GM18867 (cell line): ENCODE measurements around the gene DOCK3.
"Not testable (repeated sequence)": the region's sequence is repeated elsewhere in the genome, so short reads cannot be mapped to it uniquely, and the experiment has no call there.

Experiments
- ATAC-seq: cut with Tn5 transposase; IDR thresholded peaks from one replicate; pipeline ENCODE4 v1.9.1; 2021; ENCODE audit warnings: mild to moderate bottlenecking, moderate library complexity; ENCODE audit not compliant: unreplicated experiment

The DOCK3 gene

GRCh38 chr3:51083490-51083889 lies 408.8 kb downstream of the DOCK3 start:
- no peak for ATAC-seq

DNA sequence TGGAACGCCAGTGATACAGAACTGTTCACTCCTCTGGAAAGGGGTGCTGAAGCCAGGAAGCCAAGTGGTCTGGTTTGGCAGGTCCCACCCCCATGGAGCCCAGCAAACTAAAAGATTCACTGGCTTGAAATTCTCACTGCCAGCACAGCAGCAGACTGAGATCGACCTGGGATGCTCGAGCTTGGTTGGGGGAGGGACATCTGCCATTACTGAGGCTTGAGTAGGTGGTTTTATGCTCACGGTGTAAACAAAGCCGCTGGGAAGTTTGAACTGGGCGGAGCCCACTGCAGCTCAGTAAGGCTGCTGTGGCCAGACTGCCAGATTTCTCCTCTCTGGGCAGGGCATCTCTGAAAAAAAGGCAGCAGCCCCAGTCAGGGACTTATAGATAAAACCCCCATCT lies 417.4 kb downstream of the DOCK3 start:
- ATAC-seq = not testable (repeated sequence)

DNA sequence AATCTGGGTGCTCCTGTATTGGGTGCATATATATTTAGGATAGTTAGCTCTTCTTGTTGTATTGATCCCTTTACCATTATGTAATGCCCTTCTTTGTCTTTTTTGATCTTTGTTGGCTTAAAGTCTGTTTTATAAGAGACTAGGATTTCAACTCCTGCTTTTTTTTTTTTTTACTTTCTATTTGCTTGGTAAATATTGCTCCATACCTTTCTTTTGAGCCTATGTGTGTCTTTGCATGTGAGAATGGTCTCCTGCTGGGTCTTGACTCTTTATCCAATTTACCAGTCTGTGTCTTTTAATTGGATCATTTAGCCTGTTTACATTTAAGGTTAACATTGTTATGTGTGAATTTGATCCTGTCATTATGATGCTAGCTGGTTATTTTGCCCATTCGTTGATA lies 420.1 kb downstream of the DOCK3 start:
- not testable (repeated sequence) for ATAC-seq

DNA sequence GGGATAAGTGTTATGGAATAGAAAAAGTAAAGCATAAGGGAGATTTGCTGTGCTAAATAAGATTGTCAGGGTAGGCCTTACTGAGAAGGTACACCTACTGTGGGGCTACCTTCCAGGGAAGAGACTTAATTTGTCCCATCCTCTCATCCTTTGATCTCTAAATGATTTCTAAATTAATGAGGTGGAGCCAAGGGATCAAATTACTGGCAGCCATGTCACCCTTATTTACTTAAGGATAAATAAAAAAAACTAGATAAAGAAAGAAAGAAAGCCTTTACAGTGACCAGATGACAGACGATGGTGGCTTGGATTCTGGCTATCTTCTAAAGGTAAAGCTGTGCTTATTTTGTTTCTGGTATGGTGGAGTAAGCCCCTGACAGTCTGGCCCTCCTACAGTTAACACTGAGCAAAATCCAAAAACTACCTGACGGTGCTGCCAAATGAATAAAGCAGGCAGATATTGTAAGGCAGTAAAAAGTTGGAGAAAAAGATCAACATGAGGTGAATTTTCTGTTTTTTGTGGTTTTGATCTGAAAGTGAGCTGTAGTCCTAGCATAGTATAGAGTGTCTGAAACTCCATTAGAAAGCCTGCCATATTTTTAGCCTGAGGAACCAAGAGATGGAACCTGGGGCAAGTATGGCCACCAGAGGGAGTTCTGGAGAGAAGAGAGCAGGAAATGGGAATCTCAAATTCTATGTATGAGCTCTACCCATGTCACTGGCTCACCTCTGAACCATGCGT lies 425.2 kb downstream of the DOCK3 start:
- no peak for ATAC-seq

DNA sequence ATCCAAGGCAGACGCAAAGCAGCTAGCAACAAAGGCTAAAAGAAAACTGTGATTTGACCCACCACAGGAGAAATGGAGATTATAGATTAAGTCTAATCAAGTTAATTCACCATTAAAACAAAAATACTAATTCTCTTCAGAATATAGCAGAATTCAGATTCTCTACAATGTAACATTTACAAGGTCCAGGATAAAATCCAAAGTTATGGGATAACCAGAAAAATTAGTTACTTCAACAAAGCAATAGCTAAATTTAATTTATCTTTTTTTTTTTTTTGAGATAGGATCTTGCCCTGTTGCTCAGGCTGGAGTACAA lies 425.8 kb downstream of the DOCK3 start:
- no peak for ATAC-seq

DNA sequence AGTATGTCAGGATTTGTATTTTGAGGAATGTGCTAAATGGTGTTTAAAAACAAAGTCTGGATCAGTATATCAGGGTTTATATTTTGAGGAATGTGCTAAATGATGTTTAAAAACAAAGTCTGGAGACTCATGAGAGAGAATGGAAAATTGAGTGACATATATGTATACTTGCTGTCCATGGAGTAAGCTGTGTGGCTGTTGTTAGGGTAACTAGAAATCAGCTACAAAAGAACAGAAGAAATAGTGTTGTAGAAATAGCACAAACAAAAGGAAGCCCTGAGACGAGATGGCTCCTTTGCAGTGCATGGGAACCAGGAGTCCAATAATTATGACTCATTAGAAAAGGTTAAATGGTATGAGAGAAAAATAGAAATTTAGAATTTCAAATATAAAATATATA lies 427.7 kb downstream of the DOCK3 start:
- no peak for ATAC-seq

- ATAC-seq = no peak
Measured at GRCh38 chr3:51106242-51106876, 431.6 kb downstream of the DOCK3 start.

DNA sequence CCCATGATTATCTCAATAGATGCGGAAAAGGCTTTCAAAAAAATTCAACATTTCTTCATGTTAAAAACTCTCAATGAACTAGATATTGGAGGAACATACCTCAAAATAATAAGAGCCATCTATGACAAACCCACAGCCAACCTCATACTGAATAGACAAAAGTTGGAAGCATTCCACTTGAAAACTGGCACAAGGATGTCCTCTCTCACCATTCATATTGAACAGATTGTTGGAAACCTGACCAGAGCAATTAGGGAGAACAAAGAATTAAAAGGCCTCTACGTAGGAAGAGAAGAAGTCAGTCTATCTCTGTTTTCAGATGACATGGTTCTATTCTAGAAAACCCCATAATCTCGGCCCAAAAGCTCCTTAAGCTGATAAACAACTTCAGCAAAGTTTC lies 435.9 kb downstream of the DOCK3 start:
- ATAC-seq = no peak

DNA sequence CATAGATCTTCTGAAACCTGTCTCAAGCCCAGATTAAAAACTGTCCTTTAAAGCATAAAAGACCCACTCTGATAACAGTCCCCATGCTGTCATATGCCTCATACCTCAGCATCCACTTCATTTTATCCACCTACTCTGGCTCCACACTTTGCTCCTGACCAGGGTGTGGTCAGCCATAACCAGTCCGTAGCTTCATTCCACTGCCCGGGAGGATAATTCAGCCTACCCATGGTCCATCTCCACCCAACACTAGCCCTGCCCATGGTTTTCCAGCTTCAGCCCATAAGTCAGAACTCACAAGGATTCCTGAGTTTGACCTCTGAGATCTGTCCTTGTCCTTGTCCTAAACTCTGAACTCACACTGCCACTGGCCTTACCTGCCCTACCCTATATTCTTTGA lies 448.2 kb downstream of the DOCK3 start:
- ATAC-seq = no peak

DNA sequence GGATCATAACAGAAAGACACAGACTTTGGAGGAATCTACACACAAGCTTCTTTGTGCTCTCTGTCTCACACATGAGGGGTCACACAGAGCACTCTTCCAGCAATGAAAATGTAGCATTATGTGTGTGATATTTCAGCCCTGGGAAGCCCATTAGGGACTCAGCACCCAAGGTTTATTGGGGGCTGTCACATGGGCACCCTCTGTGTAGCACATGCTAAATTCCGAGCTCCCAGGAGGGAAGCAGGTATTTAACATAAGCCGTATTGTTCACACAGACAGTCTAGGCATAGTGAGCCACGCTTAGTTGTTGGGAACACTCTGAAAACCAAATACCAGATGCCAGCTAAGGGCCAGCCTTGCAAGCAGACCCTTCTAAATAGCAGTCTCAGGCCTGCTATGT lies 448.8 kb downstream of the DOCK3 start:
- no peak for ATAC-seq

GRCh38 chr3:51131607-51132006 lies 456.9 kb downstream of the DOCK3 start:
- ATAC-seq = not testable (repeated sequence)

GRCh38 chr3:51137715-51138114 lies 463.0 kb downstream of the DOCK3 start:
- ATAC-seq = no peak

DNA sequence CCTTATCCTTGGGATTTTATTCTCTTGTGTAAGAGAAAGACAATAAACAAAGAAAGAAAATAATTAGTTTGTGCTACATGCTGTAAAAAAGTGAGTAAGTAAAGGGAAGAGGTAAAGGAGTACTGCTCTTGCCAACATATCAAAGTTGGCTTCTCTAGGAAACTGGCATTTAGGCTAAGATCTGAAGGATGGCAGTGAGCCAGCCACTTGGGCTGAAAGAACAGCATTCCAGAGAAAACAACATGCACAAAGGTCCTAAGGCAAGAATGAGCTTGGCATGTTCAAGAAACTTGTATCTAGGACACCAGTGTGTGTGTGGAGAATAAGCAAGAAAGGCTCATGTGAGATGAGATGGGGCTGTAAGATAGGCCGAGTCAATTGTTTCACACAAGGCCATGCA lies 464.9 kb downstream of the DOCK3 start:
- ATAC-seq = no peak

- no peak for ATAC-seq
Measured at GRCh38 chr3:51141573-51141972, 466.8 kb downstream of the DOCK3 start.

GRCh38 chr3:51145811-51146585 lies 471.3 kb downstream of the DOCK3 start:
- no peak for ATAC-seq

GRCh38 chr3:51146781-51147180 lies 472.1 kb downstream of the DOCK3 start:
- no peak for ATAC-seq

GRCh38 chr3:51156147-51156546 lies 481.4 kb downstream of the DOCK3 start:
- no peak for ATAC-seq

DNA sequence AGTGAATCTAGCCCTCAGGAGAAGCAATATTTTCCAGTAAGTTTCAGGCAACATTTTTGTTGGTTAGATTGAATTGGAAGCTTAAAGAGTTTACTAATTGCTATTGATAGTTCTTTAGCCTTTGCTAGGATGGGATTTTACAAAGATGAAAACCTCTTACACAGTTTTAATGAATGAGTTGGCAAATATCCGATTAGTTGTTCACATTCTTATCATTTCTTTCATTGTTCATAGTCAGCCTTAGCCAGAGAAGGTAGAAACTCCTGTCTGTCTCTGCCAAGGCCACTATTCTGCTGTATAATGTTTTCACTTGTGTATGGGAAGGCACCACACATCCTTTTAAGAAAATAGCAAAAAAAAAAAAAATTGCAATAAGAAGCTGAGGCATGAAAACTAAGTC lies 488.3 kb downstream of the DOCK3 start:
- no peak for ATAC-seq

DNA sequence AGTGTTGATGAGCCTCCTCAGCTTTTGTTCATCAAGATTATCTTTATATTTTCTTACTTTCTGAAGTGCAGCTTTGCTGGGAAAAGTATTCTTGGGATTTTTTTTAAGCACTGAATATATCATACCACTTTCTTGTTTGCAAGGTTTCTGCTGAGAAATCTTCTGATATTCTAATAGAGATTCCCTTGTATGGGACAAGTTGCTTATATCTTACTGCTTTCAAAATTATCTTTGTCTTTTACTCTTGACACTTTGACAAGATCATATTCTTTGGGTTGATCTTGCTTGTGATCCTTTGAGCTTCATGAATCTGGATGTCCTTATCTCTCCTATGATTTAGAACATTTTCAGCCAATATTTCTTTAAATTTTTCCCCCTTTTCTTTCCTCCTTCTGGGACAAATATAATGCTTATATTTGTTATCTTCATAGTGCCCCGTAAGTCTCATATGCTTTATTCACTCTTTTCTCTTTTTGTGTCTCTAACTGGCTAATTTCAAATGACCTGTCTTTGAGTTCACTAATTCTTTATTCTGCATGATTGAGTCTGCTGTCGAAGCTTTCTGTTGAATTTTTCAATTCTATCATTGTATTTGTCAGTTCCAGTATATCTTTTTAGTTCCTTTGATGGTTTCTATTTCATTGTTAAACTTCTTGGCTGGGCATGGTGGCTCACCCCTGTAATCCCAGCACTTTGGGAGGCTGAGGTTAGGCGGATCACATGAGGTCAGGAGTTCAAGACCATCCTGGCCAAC lies 499.0 kb downstream of the DOCK3 start:
- no peak for ATAC-seq

DNA sequence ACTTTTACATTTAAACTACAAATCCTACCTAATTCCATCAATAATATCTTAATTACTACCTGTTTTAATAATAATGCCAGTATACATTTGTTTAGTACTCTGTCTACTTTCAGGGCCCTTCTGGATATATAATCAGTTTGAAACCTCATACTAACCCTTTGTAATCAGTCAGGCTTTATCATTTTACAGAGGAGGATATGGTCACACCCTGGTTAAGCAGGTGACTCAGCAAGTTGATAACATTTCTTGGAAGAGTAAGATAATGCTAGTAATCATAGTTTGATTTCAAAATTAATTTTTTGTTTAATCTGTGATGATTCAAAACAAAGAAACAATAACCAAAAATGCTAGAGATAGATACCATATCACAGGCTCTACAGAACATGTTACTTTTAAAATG lies 502.2 kb downstream of the DOCK3 start:
- no peak for ATAC-seq

DNA sequence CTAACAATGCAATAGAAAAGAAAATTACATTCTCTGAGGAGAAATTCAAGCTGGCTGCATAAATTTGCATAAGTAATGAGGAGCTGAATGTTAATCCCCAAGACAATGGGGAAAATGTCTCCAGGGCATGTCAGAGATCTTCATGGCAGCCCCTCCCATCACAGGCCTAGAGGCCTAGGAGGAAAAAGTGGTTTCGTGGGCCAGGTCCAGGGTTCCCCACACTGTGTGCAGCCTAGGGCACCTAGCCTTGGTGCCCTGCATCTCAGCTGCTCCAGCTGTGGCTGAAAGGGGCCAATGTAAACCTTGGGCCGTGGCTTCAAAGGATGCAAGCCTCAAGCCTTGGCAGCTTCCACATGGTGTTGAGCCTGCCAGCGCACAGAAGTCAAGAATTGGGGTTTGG lies 511.7 kb downstream of the DOCK3 start:
- not testable (repeated sequence) for ATAC-seq
